T-helper 2 cell treated with Interferon-gamma antibody and Interleukin-4, amounts not matched to agents 100 ng/mL and 5 ng/mL, for 36 hours (primary cell): ENCODE data around the gene NPEPL1. TPM values are rescaled to one million over a fixed set of nuclear protein-coding genes. Genes with fewer than 3 reads are reported as not detected.

Experiments
- intact Hi-C: fragments of 100-400 bp; cut with micrococcal nuclease; formaldehyde crosslinking; loops from one replicate; pipeline ENCODE4 v1.15.1; 2023
- total RNA-seq: library from RNA; stranded (reverse); gene quantifications from 2 replicates; pipeline ENCODE4 v1.2.3, GENCODE V29; 2022

Gene NPEPL1
- total RNA-seq, 1 donor from 2014 or later: 26.7 TPM

- intact Hi-C loops: no loop called here
These were observed 18.9 kb downstream of the NPEPL1 start for GRCh38 chr20:58711266-58712051.

DNA sequence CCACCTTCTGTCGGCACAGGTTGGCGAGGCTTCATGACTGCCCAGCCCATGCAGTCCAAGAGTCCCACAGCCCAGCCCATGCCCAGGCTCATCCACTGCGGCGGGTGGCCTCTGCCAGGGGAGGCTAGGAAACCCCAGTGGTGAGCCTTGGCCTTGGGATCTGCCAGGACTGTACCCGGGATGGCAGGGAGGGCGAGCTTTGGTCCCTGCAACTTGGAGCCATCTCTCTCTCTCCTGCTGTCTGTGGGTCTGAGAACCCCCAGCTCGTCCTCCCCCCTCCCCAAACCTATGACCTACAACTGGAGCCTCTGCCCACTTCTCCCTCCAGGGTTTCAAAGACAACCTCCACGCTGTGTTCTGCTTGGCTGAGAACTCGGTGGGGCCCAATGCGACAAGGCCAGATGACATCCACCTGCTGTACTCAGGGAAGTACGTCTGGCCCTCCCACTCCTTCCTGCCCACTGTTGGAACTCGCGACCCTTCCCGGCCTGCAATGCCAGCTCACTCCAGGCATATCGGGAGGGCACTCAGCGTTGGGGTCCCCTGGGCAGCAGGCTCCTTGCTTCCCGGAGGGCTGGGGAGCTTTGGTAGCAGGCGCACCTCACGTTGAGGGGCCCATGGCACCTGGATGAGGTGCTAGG lies 19.7 kb downstream of the NPEPL1 start:
- intact Hi-C loops: no loop called here

DNA sequence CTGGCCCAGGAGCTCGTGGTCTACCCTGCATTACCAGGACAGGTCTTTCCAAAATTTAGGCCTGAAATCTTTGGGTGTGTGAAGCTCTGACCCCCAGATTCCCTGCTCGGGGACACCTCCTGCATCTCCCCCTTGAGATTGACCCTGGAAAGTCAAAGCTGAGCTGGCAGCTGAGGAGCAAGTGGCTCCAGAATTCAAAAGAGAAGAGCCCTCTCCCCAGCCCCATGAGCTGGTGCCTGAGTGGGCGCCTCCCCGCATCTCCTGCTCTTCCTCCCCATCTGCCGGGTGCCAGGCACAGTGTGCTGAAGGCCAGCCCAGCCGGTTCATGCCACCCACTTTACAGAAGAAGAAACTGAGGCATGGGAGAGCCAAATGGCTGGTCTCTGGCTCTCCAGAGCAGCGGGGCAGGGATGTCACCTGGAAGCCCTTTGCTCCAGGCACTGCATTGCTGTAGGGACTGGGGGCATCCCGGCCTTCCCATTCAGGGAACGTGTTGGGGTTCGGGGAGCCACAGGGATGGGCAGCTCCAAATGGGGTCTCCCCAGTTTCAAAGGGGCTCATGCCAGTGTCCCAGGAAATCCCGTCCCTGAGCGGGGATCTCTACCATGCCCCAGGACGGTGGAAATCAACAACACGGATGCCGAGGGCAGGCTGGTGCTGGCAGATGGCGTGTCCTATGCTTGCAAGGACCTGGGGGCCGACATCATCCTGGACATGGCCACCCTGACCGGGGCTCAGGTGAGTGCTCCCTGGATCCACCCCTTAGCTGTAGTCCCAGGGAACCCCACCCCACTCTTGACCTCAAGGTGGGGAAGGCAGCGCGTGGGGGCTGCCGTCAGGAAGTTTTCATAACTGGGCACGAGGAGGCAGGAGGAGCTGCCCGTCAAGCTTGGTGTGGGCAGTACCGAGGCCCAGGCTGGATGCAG lies 20.5 kb downstream of the NPEPL1 start:
- intact Hi-C loops: no loop called here

DNA sequence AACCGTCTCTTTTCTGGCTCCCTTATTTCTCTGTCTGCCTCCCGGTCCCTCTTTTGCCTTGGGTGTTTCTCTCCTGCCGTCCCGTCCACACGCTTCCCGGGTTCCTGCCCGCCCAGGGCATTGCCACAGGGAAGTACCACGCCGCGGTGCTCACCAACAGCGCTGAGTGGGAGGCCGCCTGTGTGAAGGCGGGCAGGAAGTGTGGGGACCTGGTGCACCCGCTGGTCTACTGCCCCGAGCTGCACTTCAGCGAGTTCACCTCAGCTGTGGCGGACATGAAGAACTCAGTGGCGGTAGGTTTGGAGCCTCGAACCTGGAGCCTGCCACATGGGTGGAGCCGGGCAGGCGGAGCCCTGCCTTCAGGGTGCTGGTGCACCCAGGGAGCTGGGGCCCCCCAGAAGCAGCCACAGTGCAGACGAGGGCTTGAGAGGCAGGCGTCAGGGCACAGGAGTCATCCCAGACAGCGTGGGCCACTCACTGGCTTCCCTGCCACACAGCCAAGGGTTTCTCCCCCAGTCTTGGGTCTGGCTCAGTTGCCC lies 21.3 kb downstream of the NPEPL1 start:
- intact Hi-C loops: no loop called here

GRCh38 chr20:58714340-58714922 lies 21.8 kb downstream of the NPEPL1 start:
- intact Hi-C loops: no loop called here

DNA sequence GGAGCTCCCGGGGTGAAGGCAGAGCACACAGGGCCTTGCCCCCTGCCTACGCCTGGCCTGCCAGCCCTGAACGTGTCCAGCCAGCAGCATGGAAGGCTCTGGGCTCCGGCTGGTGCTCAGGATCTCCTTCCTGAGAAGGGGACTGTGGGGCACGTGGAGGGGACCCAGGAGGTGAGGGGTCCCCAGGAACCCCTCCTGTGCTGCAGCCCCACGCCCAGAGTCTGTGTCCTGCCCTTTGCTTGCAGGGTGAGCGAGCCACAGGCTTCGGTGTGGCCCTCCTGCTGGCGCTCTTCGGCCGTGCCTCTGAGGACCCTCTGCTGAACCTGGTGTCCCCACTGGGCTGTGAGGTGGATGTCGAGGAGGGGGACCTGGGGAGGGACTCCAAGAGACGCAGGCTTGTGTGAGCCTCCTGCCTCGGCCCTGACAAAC lies 22.3 kb downstream of the NPEPL1 start:
- intact Hi-C loops: no loop called here

GRCh38 chr20:58715391-58715800 lies 22.8 kb downstream of the NPEPL1 start:
- intact Hi-C loops: no loop called here

DNA sequence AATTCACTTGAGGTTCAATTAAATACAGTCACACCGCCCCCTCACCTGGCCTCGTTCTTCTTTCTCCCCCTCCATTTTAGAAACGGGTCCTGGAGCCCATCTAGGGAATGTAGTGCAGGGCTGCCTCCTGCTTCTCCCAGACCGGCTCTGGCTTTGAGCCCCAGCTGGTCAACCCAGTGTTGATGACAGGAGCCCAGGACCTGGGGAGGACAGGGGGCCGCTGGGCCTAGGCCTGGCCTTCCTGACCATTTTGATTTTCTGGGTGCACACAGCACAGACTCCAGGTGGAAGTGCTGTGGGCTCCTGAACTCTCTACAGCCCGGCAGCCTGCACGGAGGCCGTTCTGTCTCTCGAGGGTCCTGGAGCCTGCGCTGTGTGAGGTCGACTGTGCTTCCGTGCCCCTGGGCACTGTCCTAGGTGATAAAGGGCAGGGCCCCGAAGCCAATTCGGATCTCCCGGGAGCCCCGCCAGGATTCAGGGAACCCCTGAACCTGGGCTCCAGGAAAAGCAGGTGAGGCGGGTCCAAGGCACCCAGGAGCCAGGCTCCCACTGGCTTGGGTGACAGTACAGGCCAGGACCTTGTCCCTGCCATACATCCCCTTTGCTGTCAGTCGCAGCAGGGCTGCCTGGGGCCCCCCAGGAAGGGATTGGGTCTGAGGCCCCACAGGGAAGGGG lies 23.3 kb downstream of the NPEPL1 start:
- intact Hi-C loops: no loop called here

GRCh38 chr20:58716476-58717277 lies 24.1 kb downstream of the NPEPL1 start:
- intact Hi-C loops: no loop called here

DNA sequence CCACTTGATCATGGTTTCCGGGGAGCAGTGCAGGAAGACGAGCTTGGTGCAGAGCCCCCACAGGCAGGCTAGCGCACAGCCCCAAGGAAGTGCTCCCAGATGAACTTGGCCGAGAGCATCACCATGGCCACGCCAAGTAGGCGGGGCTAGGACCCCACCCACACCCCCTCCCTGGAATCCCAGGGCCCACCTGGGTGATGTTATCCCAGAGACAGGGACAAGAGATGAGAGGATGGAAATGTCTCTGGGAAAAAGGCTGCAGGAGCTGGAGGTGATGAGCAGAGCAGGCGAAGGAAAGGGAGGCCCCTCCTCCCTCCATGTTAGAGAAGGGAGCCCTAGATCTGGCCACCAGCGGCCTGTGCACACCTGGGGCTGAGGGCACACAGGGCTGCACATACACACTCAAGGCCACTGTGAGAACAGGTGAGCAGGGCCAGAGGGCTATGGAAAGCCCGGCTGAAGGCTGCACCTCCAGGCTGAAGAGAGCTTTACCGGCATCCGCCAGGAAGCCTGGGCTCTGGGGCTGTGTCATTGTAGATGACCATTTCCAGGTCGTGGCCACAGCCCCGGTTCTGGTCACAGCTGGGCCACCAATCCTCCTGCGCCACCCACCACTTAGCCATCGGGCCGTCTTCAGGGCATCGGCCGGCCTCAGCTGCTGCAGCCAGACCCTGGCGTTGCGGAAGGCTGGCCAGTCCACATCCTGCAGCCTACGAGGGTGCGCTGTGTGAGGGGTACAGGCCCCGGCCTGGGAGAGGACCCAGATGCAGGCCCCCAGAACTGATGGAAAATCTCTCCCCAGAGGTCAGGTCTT lies 24.9 kb downstream of the NPEPL1 start:
- intact Hi-C loops: no loop called here

GRCh38 chr20:58718121-58718563 lies 25.5 kb downstream of the NPEPL1 start:
- intact Hi-C loops: no loop called here

DNA sequence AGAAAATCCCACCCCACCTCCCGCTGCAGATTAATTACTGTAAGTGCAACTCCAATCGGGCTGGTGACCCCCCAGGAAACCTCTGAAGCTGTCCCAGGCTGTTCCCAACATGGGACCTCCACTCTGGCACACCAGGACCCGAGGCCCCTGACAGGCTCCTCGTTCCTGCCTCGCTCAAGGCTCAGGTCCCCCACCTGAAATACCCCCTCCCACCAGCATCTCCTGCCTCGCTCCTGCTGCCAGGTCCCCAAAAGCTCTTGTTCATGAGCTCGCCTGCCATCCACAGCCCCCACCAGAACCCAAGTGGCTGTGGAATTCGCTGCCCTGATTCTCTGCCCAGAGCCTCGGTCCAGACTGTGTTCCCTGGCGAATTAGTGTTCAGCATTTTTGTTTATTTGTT lies 26.1 kb downstream of the NPEPL1 start:
- intact Hi-C loops: no loop called here

DNA sequence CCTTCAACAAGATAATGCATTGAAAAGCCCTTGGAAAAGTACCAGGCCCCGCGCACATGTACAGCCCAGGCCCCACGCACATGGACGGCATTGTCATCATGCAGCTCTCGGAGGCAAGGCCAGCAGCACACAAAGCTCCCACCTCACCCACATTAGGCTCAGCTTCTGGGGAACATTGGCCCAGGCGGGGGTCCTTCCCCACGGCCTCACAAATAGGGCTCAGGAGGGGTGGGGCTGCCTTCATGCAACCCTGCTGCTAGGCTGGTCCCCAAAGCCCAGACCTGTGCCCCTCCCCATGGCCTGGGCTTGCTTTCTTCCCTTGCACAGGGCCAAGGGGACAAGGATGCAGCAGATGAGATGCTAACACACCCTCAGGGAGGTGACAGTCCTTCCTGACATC lies 26.7 kb downstream of the NPEPL1 start:
- intact Hi-C loops: no loop called here

DNA sequence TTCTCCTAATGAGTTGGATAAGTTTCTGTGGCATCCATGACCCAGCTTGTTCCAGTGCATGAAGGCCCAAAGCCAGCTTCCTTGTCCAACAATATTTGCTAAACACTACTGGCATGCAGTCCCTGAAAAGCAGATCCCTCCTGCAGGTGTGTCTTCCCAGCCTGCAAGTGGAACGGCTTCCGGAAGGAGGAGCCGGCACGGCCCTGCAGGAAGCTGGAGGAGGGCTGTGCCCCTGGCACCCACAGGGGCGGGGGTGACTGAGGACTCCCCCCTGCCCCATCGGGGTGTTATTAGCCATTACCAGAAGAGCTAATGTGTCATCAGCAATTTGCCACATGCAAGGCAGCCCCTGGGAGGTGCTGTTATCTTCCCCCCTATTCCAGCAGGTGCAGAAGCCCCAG lies 27.4 kb downstream of the NPEPL1 start:
- intact Hi-C loops: no loop called here

- intact Hi-C loops: no loop called here
These were observed 28.3 kb downstream of the NPEPL1 start for GRCh38 chr20:58720890-58721289.

GRCh38 chr20:58721951-58722778 lies 29.6 kb downstream of the NPEPL1 start:
- intact Hi-C loops: no loop called here

GRCh38 chr20:58722877-58723627 lies 30.5 kb downstream of the NPEPL1 start:
- intact Hi-C loops: no loop called here
